MCF 10A (cell line): ENCODE data around the gene PLXNA3. TPM values are rescaled to one million over a fixed set of nuclear protein-coding genes. Genes with fewer than 3 reads are reported as not detected.

Source experiments
- BruUV-seq: library from RNA; stranded (reverse); fragments of 400-500 nt; replicated peaks from 2 replicates; lab custom pipeline; 2021; lab: Mats Ljungman, UMichigan
- CTCF ChIA-PET: fragments of 300-600 bp; sonication (Branson Sonifier 250); formaldehyde crosslinking; extraction: SDS; loops from one replicate; lab custom pipeline; 2021; ENCODE audit warnings: antibody characterized with exemption, inconsistent platforms; lab: Yijun Ruan, JAX
- POLR2A ChIA-PET: fragments of 300-600, 350-650 bp; sonication (Branson Sonifier 250); formaldehyde crosslinking; extraction: SDS; loops from one replicate; lab custom pipeline; 2020; ENCODE audit warnings: antibody characterized with exemption, inconsistent platforms; lab: Yijun Ruan, JAX
- DNase-seq: peaks from one replicate; pipeline ENCODE4 v3.0.0-alpha.2; 2018; ENCODE audit not compliant: unreplicated experiment
- H3K27ac Mint-ChIP-seq: one replicate; pipeline ENCODE4 v1.8.0; 2022; ENCODE audit warnings: mild to moderate bottlenecking, low read depth, mixed read lengths; ENCODE audit not compliant: unreplicated experiment
- H3K27me3 Mint-ChIP-seq: one replicate; pipeline ENCODE4 v1.8.0; 2022; ENCODE audit warnings: mixed read lengths; ENCODE audit not compliant: insufficient read depth, unreplicated experiment
- H3K36me3 Mint-ChIP-seq: one replicate; pipeline ENCODE4 v1.8.0; 2022; ENCODE audit warnings: mild to moderate bottlenecking, moderate library complexity, mixed read lengths; ENCODE audit not compliant: insufficient read depth, unreplicated experiment
- H3K4me1 Mint-ChIP-seq: one replicate; pipeline ENCODE4 v1.8.0; 2022; ENCODE audit warnings: mixed read lengths; ENCODE audit not compliant: insufficient read depth, unreplicated experiment
- H3K4me3 Mint-ChIP-seq: one replicate; pipeline ENCODE4 v1.8.0; 2022; ENCODE audit warnings: mild to moderate bottlenecking, moderate library complexity, mixed read lengths; ENCODE audit not compliant: unreplicated experiment
- H3K9me3 Mint-ChIP-seq: one replicate; pipeline ENCODE4 v1.8.0; 2022; ENCODE audit warnings: mixed read lengths; ENCODE audit not compliant: unreplicated experiment
- intact Hi-C: fragments of 100-400 bp; cut with micrococcal nuclease; formaldehyde crosslinking; loops from 2 replicates; pipeline ENCODE4 v1.14.1; 2022
- total RNA-seq: library from RNA; stranded (reverse); gene quantifications from 2 replicates; pipeline ENCODE4 v1.2.3, GENCODE V29; 2022
- TF ChIP-seq, protein P1 (sequence below): fragments of 200-600 bp; IDR thresholded peaks from one replicate; pipeline ENCODE4 v1.8.0; 2022; ENCODE audit warnings: antibody characterized with exemption, mild to moderate bottlenecking; ENCODE audit not compliant: unreplicated experiment

Gene PLXNA3
- total RNA-seq, 1 experiment from 2014 or later = 48.0 TPM

DNA sequence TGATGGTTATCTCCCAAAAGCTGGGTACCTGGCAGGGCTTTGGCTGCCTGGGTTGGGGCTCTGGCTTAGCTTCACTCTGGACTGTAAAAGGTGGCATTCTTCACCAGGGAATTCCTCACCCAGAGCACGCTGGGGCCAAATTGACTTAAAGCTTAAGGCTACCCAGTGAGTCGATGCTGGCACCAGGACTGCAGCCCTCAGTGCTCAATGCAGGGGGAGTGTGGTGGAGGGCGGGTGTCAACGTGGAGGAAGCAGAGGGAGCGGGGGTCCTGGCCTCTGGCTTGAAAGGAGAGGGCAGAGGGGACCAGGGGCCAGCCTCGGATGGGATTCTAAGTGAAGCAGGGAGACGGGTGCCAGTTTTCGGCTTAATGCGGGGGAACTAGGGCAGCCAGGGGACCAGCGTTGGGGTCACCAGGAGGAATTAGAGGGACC lies 14.6 kb upstream of the PLXNA3 start:
- Mint-ChIP-seq H3K27ac (peak overlapping the region; percentile 78), H3K9me3 (no peaks in the 10 kb centered on the region), H3K36me3 (peaks cover 27% of the 10 kb centered on the region), H3K27me3 (peaks cover 19% of the 10 kb centered on the region), H3K4me3 (peak overlapping the region; percentile 69), H3K4me1 (no peaks in the 10 kb centered on the region)
- ChIA-PET CTCF (interaction anchor here (0.6 to 0.9 kb wide), 3 partner anchors 9 to 148 kb away, joined by 3 read pairs; partner anchors contain the start of gene TKTL1), POLR2A (interaction anchor here (0.6 to 1.5 kb wide), 5 partner anchors 14 to 269 kb away, joined by 3 to 5 read pairs (median 3); partner anchors contain the start of gene TAFAZZIN)
- intact Hi-C loops = loop anchor here (5.0 kb wide), 1 partner anchor 36 kb away; the partner anchor contains the start of gene DNASE1L1
- TF ChIP-seq, protein P1, sequence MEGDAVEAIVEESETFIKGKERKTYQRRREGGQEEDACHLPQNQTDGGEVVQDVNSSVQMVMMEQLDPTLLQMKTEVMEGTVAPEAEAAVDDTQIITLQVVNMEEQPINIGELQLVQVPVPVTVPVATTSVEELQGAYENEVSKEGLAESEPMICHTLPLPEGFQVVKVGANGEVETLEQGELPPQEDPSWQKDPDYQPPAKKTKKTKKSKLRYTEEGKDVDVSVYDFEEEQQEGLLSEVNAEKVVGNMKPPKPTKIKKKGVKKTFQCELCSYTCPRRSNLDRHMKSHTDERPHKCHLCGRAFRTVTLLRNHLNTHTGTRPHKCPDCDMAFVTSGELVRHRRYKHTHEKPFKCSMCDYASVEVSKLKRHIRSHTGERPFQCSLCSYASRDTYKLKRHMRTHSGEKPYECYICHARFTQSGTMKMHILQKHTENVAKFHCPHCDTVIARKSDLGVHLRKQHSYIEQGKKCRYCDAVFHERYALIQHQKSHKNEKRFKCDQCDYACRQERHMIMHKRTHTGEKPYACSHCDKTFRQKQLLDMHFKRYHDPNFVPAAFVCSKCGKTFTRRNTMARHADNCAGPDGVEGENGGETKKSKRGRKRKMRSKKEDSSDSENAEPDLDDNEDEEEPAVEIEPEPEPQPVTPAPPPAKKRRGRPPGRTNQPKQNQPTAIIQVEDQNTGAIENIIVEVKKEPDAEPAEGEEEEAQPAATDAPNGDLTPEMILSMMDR = no peak
- no peak for DNase-seq
- BruUV-seq = no TSS peak

DNA sequence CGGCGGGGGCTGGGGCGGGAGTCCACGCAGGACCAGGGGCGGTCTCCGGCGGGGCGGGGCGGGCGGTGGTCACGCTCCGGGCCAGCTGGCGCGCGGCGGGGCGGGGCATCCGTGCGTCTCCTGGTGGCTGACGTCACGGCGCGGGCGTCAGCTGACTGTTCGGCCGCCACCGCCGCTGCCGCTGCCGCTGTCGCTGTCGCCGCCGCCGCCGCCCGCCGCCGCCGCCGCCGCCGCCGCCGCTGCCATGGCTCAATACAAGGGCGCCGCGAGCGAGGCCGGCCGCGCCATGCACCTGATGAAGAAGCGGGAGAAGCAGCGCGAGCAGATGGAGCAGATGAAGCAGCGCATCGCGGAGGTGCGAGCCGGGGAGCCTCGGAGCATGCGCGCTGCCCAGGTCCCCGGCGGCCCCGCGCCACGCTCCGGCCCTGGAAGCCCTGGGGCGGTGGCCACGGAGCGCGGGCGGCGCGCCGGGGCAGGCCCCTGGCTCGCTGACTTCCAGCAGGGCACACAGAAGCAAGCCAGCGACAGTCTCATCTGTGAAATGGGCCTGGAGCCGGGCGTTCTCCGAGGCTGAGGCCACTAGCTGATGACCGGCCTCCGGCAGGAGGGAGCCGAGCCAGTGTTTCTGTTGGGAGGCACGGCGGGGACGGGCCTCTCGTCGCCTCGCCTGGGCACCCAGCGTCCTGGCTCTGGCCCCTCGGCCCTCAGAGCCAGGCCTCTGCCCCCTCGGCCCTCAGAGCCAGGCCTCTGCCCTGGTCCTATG lies 13.9 kb upstream of the PLXNA3 start, which contains the start of gene FAM50A:
Gene FAM50A, plus strand, starts transcription at position 150 of the 763 bp plus-strand sequence. Its CDS starts 95 bp downstream, at position 245.
- Mint-ChIP-seq H3K27me3 (peaks cover 19% of the 10 kb centered on the region), H3K27ac (peak within 1 kb of the TSS; percentile 78), H3K4me3 (peak within 1 kb of the TSS; percentile 69), H3K36me3 (peaks cover 32% of the 10 kb centered on the region), H3K4me1 (no peaks in the 10 kb centered on the region), H3K9me3 (no peaks in the 10 kb centered on the region)
- BruUV-seq = no TSS peak
- peak; percentile 34 for DNase-seq
- TF ChIP-seq, protein P1 = no peak
- ChIA-PET POLR2A (interaction anchor here (0.9 to 1.5 kb wide), 5 partner anchors 13 to 71 kb away, joined by 3 to 5 read pairs (median 3); partner anchors contain the start of genes SLC10A3 and TAFAZZIN), CTCF (interaction anchor here (0.6 to 0.9 kb wide), 3 partner anchors 9 to 44 kb away, joined by 3 read pairs; no protein-coding TSS in a partner anchor)
- intact Hi-C loops = loop anchor here (5.0 kb wide), 1 partner anchor 37 kb away; the partner anchor contains the start of gene DNASE1L1

DNA sequence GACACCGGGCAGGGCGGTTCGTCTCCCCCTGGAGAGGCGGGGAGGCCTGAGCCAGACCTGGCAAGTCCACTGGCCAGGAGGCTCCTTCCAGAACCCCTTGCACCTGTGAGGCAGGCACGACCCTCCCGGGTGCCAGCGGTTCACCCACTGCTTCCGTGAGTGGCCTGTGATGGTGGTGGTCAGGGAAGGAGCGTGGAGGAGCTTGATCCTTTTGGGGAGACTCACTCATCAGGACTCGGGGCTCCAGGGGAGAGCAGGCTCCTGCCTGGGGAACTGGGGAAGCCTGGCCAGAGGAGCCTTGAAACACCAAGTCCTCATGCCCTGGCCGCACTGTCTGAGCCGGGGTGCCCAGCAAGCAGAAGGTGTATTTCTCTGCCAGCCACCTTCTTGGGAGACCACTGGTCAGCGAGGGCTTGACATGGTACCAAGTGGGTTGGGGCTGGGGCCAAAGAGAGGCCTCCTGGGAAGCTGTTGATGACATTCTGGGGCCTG lies 13.3 kb upstream of the PLXNA3 start:
- ChIA-PET POLR2A (interaction anchor here (0.5 to 1.5 kb wide), 4 partner anchors 10 to 46 kb away, joined by 3 read pairs; partner anchors contain the start of gene SLC10A3), CTCF (interaction anchor here (0.7 to 0.9 kb wide), 2 partner anchors 8 to 72 kb away, joined by 3 read pairs; no protein-coding TSS in a partner anchor)
- TF ChIP-seq, protein P1 = no peak
- Mint-ChIP-seq H3K27ac (peak overlapping the region; percentile 31), H3K9me3 (no peaks in the 10 kb centered on the region), H3K4me1 (no peaks in the 10 kb centered on the region), H3K36me3 (peaks cover 32% of the 10 kb centered on the region), H3K4me3 (peak overlapping the region; percentile 69), H3K27me3 (peaks cover 19% of the 10 kb centered on the region)
- intact Hi-C loops = loop anchor here (5.0 kb wide), 1 partner anchor 38 kb away; the partner anchor contains the start of gene DNASE1L1
- no TSS peak for BruUV-seq
- DNase-seq = no peak
